ENCODE measurements around the gene NOX4. TPM values are rescaled to one million over a fixed set of nuclear protein-coding genes. Genes with fewer than 3 reads are reported as not detected.

NOX4 gene
- total RNA-seq, 1 experiment from 2014 or later, result 3.0 TPM

DNA sequence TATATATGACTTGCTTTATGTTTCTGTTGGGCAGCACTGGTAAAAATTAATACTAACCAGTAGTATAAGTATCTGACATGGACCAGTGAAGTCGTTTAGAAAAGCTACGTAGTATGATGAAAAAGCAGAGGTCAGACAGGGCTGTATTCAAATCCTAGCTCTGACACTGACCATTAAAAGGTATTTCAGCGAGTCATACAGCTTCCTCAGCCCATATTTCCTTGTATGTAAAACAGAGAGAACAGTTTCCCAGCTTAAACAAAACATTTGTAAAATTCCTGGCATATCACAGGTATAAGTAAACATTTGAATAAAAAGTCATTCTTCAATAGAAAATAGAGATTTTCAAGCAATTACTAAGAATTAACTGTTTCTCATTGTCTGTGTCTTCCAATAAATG, 4.2 kb downstream of the NOX4 start:
- no peaks in the 10 kb centered on the region for H3K36me3 Mint-ChIP-seq (ENCODE audit: insufficient read depth in 1 of 3, low read depth in 3 of 3)
- H4K5ac ChIP-seq (ENCODE audit: insufficient read length, low read depth, low read length), result no peak overlapping the region
- no peak overlapping the region for H3K27ac Mint-ChIP-seq
- H3K4me1 Mint-ChIP-seq, result peaks cover 14 to 16% of the 10 kb centered on the region in 2 experiments
- no peak overlapping the region for H3T11ph ChIP-seq (ENCODE audit: low read length)
- no peak overlapping the region for H4K91ac ChIP-seq (ENCODE audit: insufficient read length, low read depth, low read length)
- H3K23me2 ChIP-seq (ENCODE audit: insufficient read length, low read depth, low read length, poor library complexity, severe bottlenecking), result peaks cover 10% of the 10 kb centered on the region
- no peak overlapping the region for H3K14ac ChIP-seq (ENCODE audit: insufficient read depth, low read length)
- no peaks in the 10 kb centered on the region for H4K20me1 ChIP-seq (ENCODE audit: control insufficient read depth, insufficient read depth, insufficient read length)
- no peak for DNase-seq
- H2BK20ac ChIP-seq (ENCODE audit: low read depth, low read length, poor library complexity, severe bottlenecking), result no peak overlapping the region
- H3K9me3 Mint-ChIP-seq, result no peaks in the 10 kb centered on the region
- H3K79me2 ChIP-seq (ENCODE audit: insufficient read depth, low read length), result no peaks in the 10 kb centered on the region
- no peak overlapping the region for H2AFZ ChIP-seq (ENCODE audit: low read length)
- H3K18ac ChIP-seq (ENCODE audit: insufficient read length, low read depth, low read length), result no peak overlapping the region
- no peak overlapping the region for H3K23ac ChIP-seq (ENCODE audit: insufficient read length, low read depth, low read length)
- H2AK5ac ChIP-seq (ENCODE audit: insufficient read length, low read length), result no peak overlapping the region
- no peak overlapping the region for H3K4ac ChIP-seq (ENCODE audit: low read depth, low read length)
- H3K27me3 Mint-ChIP-seq (ENCODE audit: low read depth), result no peaks in the 10 kb centered on the region
- no peak overlapping the region for H2BK15ac ChIP-seq (ENCODE audit: low read depth, low read length)
- TF ChIP-seq CTCF (conservative IDR thresholded peaks at IDR 0.05), result no peak
- H3K79me1 ChIP-seq (ENCODE audit: insufficient read depth, low read depth, low read length, poor library complexity, severe bottlenecking), result no peaks in the 10 kb centered on the region
- H3K4me3 Mint-ChIP-seq, result no peak overlapping the region
- no peak overlapping the region for H2BK120ac ChIP-seq (ENCODE audit: low read depth, low read length, poor library complexity, severe bottlenecking)
- no peak overlapping the region for H2BK5ac ChIP-seq (ENCODE audit: insufficient read length, low read length)
- no peak overlapping the region for H3K56ac ChIP-seq (ENCODE audit: insufficient read length, low read depth, low read length)
- H3K9me3 ChIP-seq (ENCODE audit: control insufficient read depth, low read depth, low read length), result no peaks in the 10 kb centered on the region
- no peak overlapping the region for H4K8ac ChIP-seq (replicated peaks; ENCODE audit: insufficient read length, low read depth, low read length)
- no peak overlapping the region for H3K9ac ChIP-seq (ENCODE audit: extremely low read depth, insufficient read length, low read length)
- no peak overlapping the region for H3K27ac ChIP-seq (ENCODE audit: insufficient read length, low read depth, low read length)
- H2BK12ac ChIP-seq (ENCODE audit: insufficient read length, low read depth, low read length), result no peak overlapping the region
- H3K27me3 ChIP-seq (ENCODE audit: insufficient read depth, low read length), result no peaks in the 10 kb centered on the region
- no peaks in the 10 kb centered on the region for H3K4me1 ChIP-seq (ENCODE audit: insufficient read depth, low read length)
- WGBS (ENCODE audit: extremely low coverage, insufficient read length, low lambda C conversion rate), result no CpG with 5 or more reads among the region's 3 CpGs
- no peak overlapping the region for H3K4me2 ChIP-seq (ENCODE audit: insufficient read depth, insufficient read length, low read length)
